Right atrium auricular region (tissue), 2 donors: ENCODE data around the gene C16orf92. TPM values are rescaled to one million over a fixed set of nuclear protein-coding genes. Genes with fewer than 3 reads are reported as not detected.
"Not testable (repeated sequence)": the region's sequence is repeated elsewhere in the genome, so short reads cannot be mapped to it uniquely, and the experiment has no call there.

Experiments used
- DNase-seq: peaks from one replicate; pipeline ENCODE4 v3.0.0-alpha.2; 2019; ENCODE audit warnings: low spot score
- H3K27ac ChIP-seq, 2 donors: fragments of 200-600 bp; sonication (generic); 1 replicate in 1 of 2; 2 replicates in 1 of 2; pipeline ENCODE4 v1.5.1; 2016 to 2019
- H3K27me3 ChIP-seq, 2 donors: fragments of 200-600 bp; sonication (generic); one replicate each; pipeline versions ENCODE4 v1.5.1 to v1.6.0; 2017 to 2019
- H3K36me3 ChIP-seq: fragments of 200-600 bp; sonication (generic); one replicate; pipeline ENCODE4 v1.5.1; 2016
- H3K4me1 ChIP-seq, 2 donors: fragments of 200-600 bp; sonication (generic); one replicate each; pipeline versions ENCODE4 v1.5.1 to v1.6.0; 2017 to 2019
- H3K4me3 ChIP-seq, 2 donors: fragments of 200-600 bp; sonication (generic); 1 replicate in 1 of 2; 2 replicates in 1 of 2; pipeline ENCODE4 v1.5.1; 2017 to 2019; ENCODE audit warnings: mild to moderate bottlenecking in 1 of 2, moderate library complexity in 1 of 2
- H3K9me3 ChIP-seq, 2 donors: fragments of 200-600 bp; sonication (generic); one replicate each; pipeline ENCODE4 v1.5.1; 2019
- CTCF ChIP-seq, 2 donors: fragments of 200-600 bp; sonication (generic); IDR thresholded peaks; one replicate each; pipeline ENCODE4 v1.5.1; 2019; ENCODE audit warnings: antibody characterized with exemption in 2 of 2
- total RNA-seq, 2 donors: library from RNA; depleted of rRNA; stranded (reverse); fragments of >200 nt; gene quantifications; one replicate each; pipeline ENCODE4 v1.1.0, GENCODE V29; 2016

The C16orf92 gene
- total RNA-seq, 2 donors from 2014 or later, result not detected

DNA sequence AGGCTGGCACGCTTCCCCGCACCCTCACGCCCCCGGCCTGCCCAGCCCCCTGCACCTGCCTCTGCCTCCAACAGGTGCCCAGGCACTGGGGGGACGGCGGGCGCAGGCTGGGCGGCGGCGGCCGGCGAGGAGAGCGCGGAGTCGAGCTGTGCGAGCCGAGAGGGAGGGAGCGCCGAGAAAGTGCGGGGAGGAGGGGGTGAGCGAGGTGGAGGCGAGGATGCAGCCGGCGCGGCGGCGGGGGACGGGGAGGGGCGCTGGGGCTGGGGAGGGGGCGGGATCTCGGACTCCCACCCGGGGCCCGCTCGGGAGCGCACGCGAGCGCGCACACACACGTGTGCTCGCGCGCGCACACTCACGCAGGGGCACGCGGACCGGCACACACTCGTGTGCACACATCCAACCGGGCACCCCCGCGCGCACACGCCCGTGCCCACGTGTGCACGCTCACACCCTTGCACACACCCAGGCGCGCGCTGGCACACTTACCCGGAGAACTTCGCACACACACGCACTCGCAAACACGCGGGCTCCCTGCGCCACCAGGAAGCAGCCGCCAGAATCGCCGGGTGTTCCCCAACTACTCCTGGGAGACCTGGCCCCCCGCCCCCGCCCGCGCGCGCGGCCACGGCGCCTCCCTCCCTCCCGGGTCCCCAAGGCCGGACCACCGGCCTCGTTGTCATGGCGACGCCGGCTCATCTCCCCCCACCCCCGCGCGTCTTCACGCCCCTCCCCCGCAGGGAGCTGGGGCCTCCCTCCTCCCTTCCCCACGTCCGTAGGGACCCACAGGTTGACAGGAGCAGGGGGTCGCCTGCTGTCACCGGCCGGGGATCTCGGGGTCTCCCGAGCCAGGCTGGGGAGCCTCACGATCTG, 11.9 kb upstream of the C16orf92 start, which contains the start of gene DOC2A:
TSS of gene DOC2A (minus strand) at position 184 of the 870 bp plus-strand sequence. CDS start 805 bp downstream, outside the sequence.
- H3K36me3 ChIP-seq, result no peaks in the 10 kb centered on the region
- DNase-seq, result no peak
- peaks cover 23 to 25% of the 10 kb centered on the region in 2 donors for H3K27me3 ChIP-seq
- H3K4me1 ChIP-seq, result peaks cover 0 to 25% of the 10 kb centered on the region in 2 donors
- no peaks in the 10 kb centered on the region for H3K9me3 ChIP-seq
- no peak within 1 kb of the TSS for H3K27ac ChIP-seq
- H3K4me3 ChIP-seq, result peak within 1 kb of the TSS; percentile 11 to 47
- no peak for TF ChIP-seq CTCF (IDR thresholded peaks at IDR 0.05)

GRCh38 chr16:30011714-30012504, 11.1 kb upstream of the C16orf92 start:
- no peaks in the 10 kb centered on the region for H3K36me3 ChIP-seq
- H3K4me3 ChIP-seq, result peak overlapping the region in 1 of 2 donors; percentile 47
- DNase-seq, result no peak
- H3K9me3 ChIP-seq, result no peaks in the 10 kb centered on the region
- TF ChIP-seq CTCF (IDR thresholded peaks at IDR 0.05), result no peak
- peaks cover 23 to 25% of the 10 kb centered on the region in 2 donors for H3K27me3 ChIP-seq
- H3K27ac ChIP-seq, result no peak overlapping the region
- peaks cover 0 to 25% of the 10 kb centered on the region in 2 donors for H3K4me1 ChIP-seq

- not testable (repeated sequence) for H3K27ac ChIP-seq, H3K4me3 ChIP-seq, DNase-seq, H3K9me3 ChIP-seq, H3K36me3 ChIP-seq
- Histone ChIP-seq H3K4me1 (peaks cover 0 to 25% of the 10 kb centered on the region in 2 donors), H3K27me3 (peaks cover 23 to 25% of the 10 kb centered on the region in 2 donors)
These were observed 10.4 kb upstream of the C16orf92 start for GRCh38 chr16:30012598-30012997.

GRCh38 chr16:30015450-30015849, 7.5 kb upstream of the C16orf92 start:
- not testable (repeated sequence) for DNase-seq, H3K4me3 ChIP-seq, H3K9me3 ChIP-seq, H3K36me3 ChIP-seq, H3K27ac ChIP-seq
- peaks cover 14 to 17% of the 10 kb centered on the region in 2 donors for H3K27me3 ChIP-seq
- peaks cover 0 to 18% of the 10 kb centered on the region in 2 donors for H3K4me1 ChIP-seq

DNA sequence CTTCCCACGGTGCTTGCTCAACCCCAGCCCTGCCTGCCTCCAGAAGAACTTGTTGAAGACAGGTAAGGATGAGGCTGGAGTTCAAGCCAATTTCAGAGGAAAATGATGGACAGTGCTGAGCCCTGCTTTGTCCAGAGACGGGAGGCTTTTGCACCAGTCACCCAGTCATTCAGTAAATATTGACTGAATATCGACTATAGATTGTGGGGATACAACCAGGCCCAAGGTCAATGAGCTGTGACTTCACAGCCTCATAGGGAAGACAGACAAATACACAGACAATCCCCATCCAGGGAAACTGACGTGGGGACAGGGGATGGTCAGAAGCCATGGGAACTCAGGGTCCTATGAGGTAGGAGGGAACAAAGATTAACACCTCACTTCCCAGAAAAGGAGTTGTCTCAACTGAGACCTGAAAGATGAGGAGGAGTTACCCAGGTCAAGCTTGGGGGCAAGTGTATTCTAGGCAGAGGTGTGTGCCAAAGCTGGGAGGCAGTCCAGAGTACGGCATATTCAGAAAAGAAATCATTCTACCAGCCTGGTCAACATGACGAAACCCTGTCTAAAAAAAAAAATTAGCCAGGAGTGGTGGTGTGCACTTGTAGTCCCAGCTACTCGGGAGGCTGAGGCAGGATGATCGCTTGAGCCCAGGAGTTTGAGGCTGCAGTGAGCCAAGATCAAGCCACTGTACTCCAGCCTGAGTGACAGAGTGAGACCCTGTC, 6.3 kb upstream of the C16orf92 start:
- Histone ChIP-seq H3K4me3 (no peak overlapping the region), H3K27me3 (peaks cover 2 to 6% of the 10 kb centered on the region in 2 donors), H3K4me1 (peaks cover 0 to 17% of the 10 kb centered on the region in 2 donors), H3K36me3 (no peaks in the 10 kb centered on the region), H3K27ac (no peak overlapping the region), H3K9me3 (no peaks in the 10 kb centered on the region)
- no peak for DNase-seq
- TF ChIP-seq CTCF (IDR thresholded peaks at IDR 0.05), result no peak

DNA sequence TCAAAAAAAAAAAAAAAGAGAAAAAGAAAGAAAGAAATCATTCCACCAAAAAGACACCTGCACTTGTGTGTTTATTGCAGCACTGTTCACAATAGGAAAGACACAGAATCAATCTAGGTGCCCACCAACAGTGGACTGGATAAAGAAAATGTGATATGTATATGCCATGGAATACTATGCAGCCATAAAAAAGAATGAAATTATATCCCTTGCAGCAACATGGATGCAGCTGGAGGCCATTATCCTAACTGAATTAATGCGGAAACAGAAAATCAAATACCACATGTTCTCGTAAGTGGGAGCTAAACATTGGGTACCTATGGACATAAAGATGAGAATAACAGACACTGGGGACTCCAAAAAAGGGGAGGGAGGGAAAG, 5.7 kb upstream of the C16orf92 start:
- H3K27me3 ChIP-seq, result peaks cover 0 to under 1% of the 10 kb centered on the region in 2 donors
- no peak for TF ChIP-seq CTCF (IDR thresholded peaks at IDR 0.05)
- DNase-seq, result no peak
- H3K4me1 ChIP-seq, result peaks cover 0 to 13% of the 10 kb centered on the region in 2 donors
- H3K36me3 ChIP-seq, result no peaks in the 10 kb centered on the region
- no peak overlapping the region for H3K4me3 ChIP-seq
- H3K27ac ChIP-seq, result no peak overlapping the region
- no peaks in the 10 kb centered on the region for H3K9me3 ChIP-seq

- not testable (repeated sequence) for H3K36me3 ChIP-seq, DNase-seq, H3K4me3 ChIP-seq, H3K27me3 ChIP-seq, H3K27ac ChIP-seq, H3K9me3 ChIP-seq
- H3K4me1 ChIP-seq, result peaks cover 0 to 13% of the 10 kb centered on the region in 2 donors
These were observed 5.1 kb upstream of the C16orf92 start for GRCh38 chr16:30017937-30018336.
